GM21515 (cell line): Measurements from ENCODE around the gene PLAC9.

Source experiments
- ATAC-seq: cut with Tn5 transposase; IDR thresholded peaks from one replicate; pipeline ENCODE4 v1.9.1; 2021; ENCODE audit not compliant: unreplicated experiment

Gene PLAC9

GRCh38 chr10:80159166-80159873, 26.8 kb downstream of the PLAC9 start:
- no peak for ATAC-seq

- no peak for ATAC-seq
These were observed 28.1 kb downstream of the PLAC9 start for GRCh38 chr10:80160361-80161320.

- no peak for ATAC-seq
These were observed 29.0 kb downstream of the PLAC9 start for GRCh38 chr10:80161321-80162083.

- ATAC-seq: no peak
These were observed 31.3 kb downstream of the PLAC9 start for GRCh38 chr10:80163741-80164341.

GRCh38 chr10:80164596-80164995, 32.1 kb downstream of the PLAC9 start:
- no peak for ATAC-seq

GRCh38 chr10:80165173-80165572, 32.6 kb downstream of the PLAC9 start:
- no peak for ATAC-seq

- no peak for ATAC-seq
These were observed 34.3 kb downstream of the PLAC9 start for GRCh38 chr10:80166581-80167470.

- ATAC-seq: no peak
These were observed 35.1 kb downstream of the PLAC9 start for GRCh38 chr10:80167471-80168161.

- no peak for ATAC-seq
These were observed 35.6 kb downstream of the PLAC9 start for GRCh38 chr10:80168162-80168511.

- ATAC-seq: no peak
These were observed 36.3 kb downstream of the PLAC9 start for GRCh38 chr10:80168679-80169380.

GRCh38 chr10:80170026-80170425, 37.5 kb downstream of the PLAC9 start:
- ATAC-seq: no peak

- ATAC-seq: no peak
These were observed 38.1 kb downstream of the PLAC9 start for GRCh38 chr10:80170641-80171040.

GRCh38 chr10:80171248-80171660, 38.7 kb downstream of the PLAC9 start:
- no peak for ATAC-seq

GRCh38 chr10:80172896-80173295, 40.4 kb downstream of the PLAC9 start:
- no peak for ATAC-seq

GRCh38 chr10:80173466-80173865, 40.9 kb downstream of the PLAC9 start:
- ATAC-seq: no peak

GRCh38 chr10:80174641-80175395, 42.3 kb downstream of the PLAC9 start:
- ATAC-seq: no peak

GRCh38 chr10:80176526-80176925, 44.0 kb downstream of the PLAC9 start:
- no peak for ATAC-seq
